IPS-18c (cell line): ENCODE results near the gene LARP4.
"Not testable (repeated sequence)": the region's sequence is repeated elsewhere in the genome, so short reads cannot be mapped to it uniquely, and the experiment has no call there.

Source experiments
- H3K4me3 ChIP-seq: 2 replicates; pipeline ENCODE4 v1.7.0; 2013; ENCODE audit warnings: low read depth, mild to moderate bottlenecking, low read length, moderate library complexity; ENCODE audit not compliant: insufficient read depth
- H3K9me3 ChIP-seq: one replicate; pipeline ENCODE4 v1.6.1; 2013; ENCODE audit warnings: mild to moderate bottlenecking, low read length, moderate library complexity; ENCODE audit not compliant: control insufficient read depth, insufficient read depth

The LARP4 gene

GRCh38 chr12:50394469-50395029 lies 6.1 kb upstream of the LARP4 start:
- H3K4me3 ChIP-seq: no peak overlapping the region

GRCh38 chr12:50397117-50397650 lies 3.5 kb upstream of the LARP4 start:
- H3K4me3 ChIP-seq: no peak overlapping the region

More at GRCh38 chr12:50394469-50395029, 6.1 kb upstream of the LARP4 start:
- no peaks in the 10 kb centered on the region for H3K9me3 ChIP-seq

GRCh38 chr12:50398931-50399330 lies 1.8 kb upstream of the LARP4 start:
- no peak overlapping the region for H3K4me3 ChIP-seq
- H3K9me3 ChIP-seq: no peaks in the 10 kb centered on the region

More at GRCh38 chr12:50397117-50397650, 3.5 kb upstream of the LARP4 start:
- H3K9me3 ChIP-seq: no peaks in the 10 kb centered on the region

- Histone ChIP-seq H3K4me3 (peak overlapping the region; percentile 60), H3K9me3 (no peaks in the 10 kb centered on the region)
Observed at GRCh38 chr12:50400104-50400637, 514 bp upstream of the LARP4 start.

DNA sequence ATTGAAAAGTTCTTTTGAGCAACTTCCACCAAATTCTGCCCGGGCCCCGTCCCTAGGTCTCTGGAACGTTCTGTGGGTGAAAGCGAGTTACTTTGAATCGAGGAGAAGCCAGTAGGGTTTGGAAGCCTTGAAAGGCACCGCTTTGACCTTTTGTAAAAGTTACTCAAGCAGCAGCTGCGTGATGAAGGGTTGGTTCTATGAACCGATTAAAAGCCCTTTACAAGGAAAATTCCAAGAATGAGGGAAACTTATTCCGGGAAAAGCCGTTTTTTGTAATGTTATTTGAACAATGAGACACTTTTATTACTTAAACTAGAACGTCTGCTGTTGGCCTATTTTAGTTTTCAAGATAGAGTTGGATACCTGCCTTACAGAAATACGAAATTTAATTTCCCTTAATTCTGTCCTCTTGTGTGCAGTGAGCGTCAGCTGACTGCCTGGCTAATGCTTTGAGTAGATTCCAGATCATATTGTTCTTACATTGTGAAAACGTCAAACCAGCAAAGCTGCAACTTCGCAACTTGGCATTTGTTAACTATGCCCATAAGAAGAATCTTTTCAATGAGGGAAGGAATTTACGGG lies 906 bp downstream of the LARP4 start:
- Histone ChIP-seq H3K9me3 (no peaks in the 10 kb centered on the region), H3K4me3 (peak overlapping the region; percentile 95)

DNA sequence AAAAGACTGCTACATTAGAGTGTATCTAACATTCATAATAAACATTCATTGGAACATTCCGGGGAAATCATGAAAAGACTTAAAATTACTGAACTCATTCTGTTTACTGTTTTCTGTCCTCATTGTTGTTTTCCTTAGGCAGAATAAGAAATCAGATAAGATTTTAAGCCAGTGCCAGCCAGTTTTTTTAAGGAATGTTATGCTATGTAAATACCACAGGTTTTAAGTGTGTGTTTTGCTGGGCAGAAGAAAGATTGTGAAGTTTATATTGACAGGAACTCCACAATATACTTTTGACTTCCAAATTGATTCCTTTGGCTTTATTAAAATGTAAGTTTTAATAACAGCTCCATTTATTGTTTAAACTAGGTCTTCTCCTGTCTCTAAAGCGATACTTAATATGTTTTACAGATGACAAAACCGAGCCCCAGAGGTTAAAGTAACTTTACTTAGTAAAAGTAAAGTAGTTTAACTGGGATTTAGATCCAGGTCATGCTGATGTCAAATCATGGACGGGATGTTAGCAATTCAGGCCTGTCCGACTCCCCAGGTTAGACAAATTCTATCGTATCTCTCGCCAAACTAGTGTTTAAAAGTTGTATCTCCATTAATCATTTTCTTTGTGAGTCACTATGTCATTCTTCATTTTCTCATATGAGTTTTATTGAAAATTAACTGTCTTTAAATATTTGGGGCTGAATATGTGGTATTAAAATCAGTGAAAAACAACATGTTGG lies 1.7 kb downstream of the LARP4 start:
- peak overlapping the region; percentile 95; the same call in 1 of the 2 replicates for H3K4me3 ChIP-seq
- H3K9me3 ChIP-seq: no peaks in the 10 kb centered on the region

DNA sequence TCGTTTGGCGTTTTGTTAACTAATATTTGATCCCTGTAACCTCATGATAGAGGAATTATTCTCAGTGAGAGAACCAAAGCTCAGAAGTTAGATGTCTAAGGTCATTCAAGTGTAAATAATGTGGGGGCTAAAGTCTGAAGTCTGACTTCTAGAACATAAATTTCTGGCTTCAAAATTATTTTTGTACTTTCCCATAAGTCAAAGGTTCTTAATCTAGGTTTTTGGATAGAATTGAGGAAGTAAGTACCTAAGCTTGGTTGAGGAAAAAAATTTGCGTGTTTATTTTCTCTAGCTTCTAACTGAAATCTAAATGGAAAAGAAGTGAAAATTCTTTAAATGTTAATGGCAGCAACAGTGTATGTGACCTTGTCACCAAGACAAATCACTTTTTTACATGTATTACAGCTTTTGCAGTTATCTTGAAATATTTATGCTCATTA lies 2.3 kb downstream of the LARP4 start:
- H3K9me3 ChIP-seq: no peaks in the 10 kb centered on the region

DNA sequence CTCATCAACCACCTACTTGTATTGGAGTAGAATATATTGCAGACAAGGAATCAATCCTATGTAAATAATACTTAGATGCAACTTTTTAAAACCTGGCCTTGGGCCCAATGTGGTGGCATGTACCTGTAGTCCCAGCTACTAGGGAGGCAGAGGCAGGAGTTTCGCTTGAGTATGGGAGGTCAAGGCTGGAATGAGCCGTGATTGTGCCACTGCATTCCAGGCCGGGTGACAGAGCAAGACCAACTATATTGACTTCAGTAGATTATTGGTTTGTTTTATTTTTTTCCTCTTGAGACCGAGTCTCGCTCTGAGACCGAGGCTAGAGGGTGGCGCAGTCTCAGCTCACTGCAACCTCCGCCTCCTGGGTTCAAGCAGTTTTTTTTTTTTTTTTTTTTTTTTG lies 3.6 kb downstream of the LARP4 start:
- no peak overlapping the region for H3K4me3 ChIP-seq

More for the DNA sequence above, 2.3 kb downstream of the LARP4 start:
- no peak overlapping the region for H3K4me3 ChIP-seq

GRCh38 chr12:50411051-50411660 lies 10.5 kb downstream of the LARP4 start:
- no peak overlapping the region for H3K4me3 ChIP-seq
- no peaks in the 10 kb centered on the region for H3K9me3 ChIP-seq

More for the DNA sequence above, 3.6 kb downstream of the LARP4 start:
- H3K9me3 ChIP-seq: no peaks in the 10 kb centered on the region

GRCh38 chr12:50415899-50416479 lies 15.3 kb downstream of the LARP4 start:
- Histone ChIP-seq H3K4me3 (no peak overlapping the region), H3K9me3 (no peaks in the 10 kb centered on the region)

GRCh38 chr12:50419112-50419909 lies 18.6 kb downstream of the LARP4 start:
- Histone ChIP-seq H3K9me3 (no peaks in the 10 kb centered on the region), H3K4me3 (no peak overlapping the region)

GRCh38 chr12:50422855-50423254 lies 22.2 kb downstream of the LARP4 start:
- not testable (repeated sequence) for H3K9me3 ChIP-seq, H3K4me3 ChIP-seq

- not testable (repeated sequence) for H3K9me3 ChIP-seq, H3K4me3 ChIP-seq
Observed at GRCh38 chr12:50423342-50423741, 22.7 kb downstream of the LARP4 start.

DNA sequence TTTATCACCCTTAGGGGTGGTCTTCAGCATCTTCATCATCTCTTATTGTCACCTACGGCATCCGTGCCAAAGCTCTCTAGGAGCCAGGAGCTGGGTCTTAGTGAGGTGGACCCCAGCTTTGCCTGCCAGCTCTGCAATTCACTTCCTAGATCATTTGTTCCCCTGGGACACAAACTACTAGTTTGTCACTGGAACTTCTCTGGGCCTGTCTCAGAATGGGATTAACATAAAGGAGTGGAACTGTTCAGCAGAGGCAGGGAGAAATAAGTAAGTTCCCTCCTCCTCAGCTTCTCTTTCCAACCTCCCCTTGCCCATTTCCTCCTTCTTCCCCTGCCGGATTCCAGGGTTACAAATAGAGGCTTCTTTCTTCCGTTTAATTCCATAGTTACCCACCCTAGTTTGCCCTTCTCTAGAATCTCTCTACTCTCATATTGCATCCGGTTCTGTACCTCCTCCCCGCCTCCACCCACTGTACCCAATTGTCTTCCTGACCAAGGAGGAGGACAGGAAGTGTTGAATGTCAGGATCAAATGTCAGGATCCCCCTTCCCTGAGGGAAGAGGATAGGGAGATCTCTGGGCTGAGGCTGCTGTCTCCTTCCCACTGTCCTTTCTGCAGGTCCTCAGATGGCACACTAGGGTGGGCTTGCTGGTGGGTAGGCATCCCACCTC lies 25.0 kb downstream of the LARP4 start:
- no peaks in the 10 kb centered on the region for H3K9me3 ChIP-seq
- no peak overlapping the region for H3K4me3 ChIP-seq

DNA sequence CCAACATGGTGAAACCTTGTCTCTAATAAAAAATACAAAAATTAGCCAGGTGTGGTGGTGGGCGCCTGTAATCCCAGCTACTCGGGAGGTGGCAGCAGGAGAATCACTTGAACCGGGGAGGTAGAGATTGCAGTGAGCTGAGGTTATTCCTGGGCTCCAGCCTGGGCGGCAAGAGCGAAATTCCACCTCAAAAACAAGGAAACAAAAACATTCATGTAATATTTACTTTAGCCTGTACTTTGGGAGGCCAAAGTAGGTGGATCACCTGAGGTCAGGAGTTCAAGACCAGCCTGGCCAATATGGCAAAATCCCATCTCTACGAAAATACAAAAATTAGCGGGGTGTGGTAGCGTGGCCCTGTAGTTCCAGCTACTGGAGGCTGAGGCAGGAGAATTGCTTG lies 31.0 kb downstream of the LARP4 start:
- H3K4me3 ChIP-seq: not testable (repeated sequence)

DNA sequence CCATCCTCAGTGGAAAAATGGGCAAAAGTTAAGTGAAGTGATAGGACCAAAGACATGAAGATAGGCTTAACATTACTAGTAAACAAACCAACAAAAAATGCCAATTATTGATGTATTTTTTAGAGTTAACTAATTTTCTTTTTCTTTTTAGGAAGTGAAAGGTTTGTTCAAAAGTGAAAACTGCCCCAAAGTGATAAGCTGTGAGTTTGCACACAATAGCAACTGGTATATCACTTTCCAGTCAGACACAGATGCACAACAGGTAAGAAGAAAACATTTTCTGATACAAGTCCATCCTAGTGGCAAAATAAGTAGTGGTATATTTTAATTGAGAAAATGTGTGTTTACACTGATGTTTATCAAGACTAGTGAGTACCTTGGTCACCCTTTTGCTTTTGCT lies 39.6 kb downstream of the LARP4 start:
- Histone ChIP-seq H3K4me3 (no peak overlapping the region), H3K9me3 (no peaks in the 10 kb centered on the region)

More for the DNA sequence above, 31.0 kb downstream of the LARP4 start:
- not testable (repeated sequence) for H3K9me3 ChIP-seq
